Right lobe of liver (tissue), 6 donors: Measurements from ENCODE around the gene TNFSF12. TPM values are rescaled to one million over a fixed set of nuclear protein-coding genes. Genes with fewer than 3 reads are reported as not detected.

Experiments used
- ATAC-seq, 4 donors: fragments of 200-7000 bp; cut with Tn5 transposase; one replicate each; pipeline ENCODE4 v1.9.1; 2020; ENCODE audit warnings: mild to moderate bottlenecking in 4 of 4, moderate library complexity in 4 of 4
- DNase-seq, 3 donors: peaks; one replicate each; pipeline ENCODE4 v3.0.0-alpha.2; 2020
- H3K27ac ChIP-seq, 3 donors: fragments of 200-600 bp; one replicate each; pipeline ENCODE4 v1.8.0; 2022
- H3K27me3 ChIP-seq, 2 donors: fragments of 200-600 bp; one replicate each; pipeline ENCODE4 v1.8.0; 2022
- H3K36me3 ChIP-seq, 4 donors: fragments of 200-600 bp; sonication (generic) in 1 of 4; one replicate each; pipeline versions ENCODE4 v1.5.1 to v1.8.0; 2017 to 2022; ENCODE audit warnings: control low read depth in 1 of 4
- H3K4me1 ChIP-seq, 4 donors: fragments of 200-600 bp; sonication (generic) in 1 of 4; one replicate each; pipeline versions ENCODE4 v1.5.1 to v1.8.0; 2017 to 2022; ENCODE audit warnings: control low read depth in 1 of 4
- H3K4me3 ChIP-seq, 3 donors: fragments of 200-600 bp; one replicate each; pipeline ENCODE4 v1.8.0; 2022
- H3K9me3 ChIP-seq, 4 donors: fragments of 200-600 bp; sonication (generic) in 1 of 4; one replicate each; pipeline versions ENCODE4 v1.5.1 to v1.8.0; 2017 to 2022; ENCODE audit warnings: control low read depth in 1 of 4
- CTCF ChIP-seq, 4 donors: fragments of 200-600 bp in 3 of 4; fragments of 450-650 bp in 1 of 4; IDR thresholded peaks; one replicate each; pipeline versions ENCODE4 v1.5.1 to v1.8.0; 2016 to 2022; ENCODE audit warnings: antibody characterized with exemption in 4 of 4, mild to moderate bottlenecking in 2 of 4
- POLR2A ChIP-seq: fragments of 450-650 bp; IDR thresholded peaks from one replicate; pipeline ENCODE4 v1.6.1; 2017; ENCODE audit warnings: antibody characterized with exemption, mild to moderate bottlenecking
- WGBS: methylation state at CpG from one replicate; pipeline ENCODE4 v1.1.6; 2018; ENCODE audit warnings: low coverage, low lambda C conversion rate; ENCODE audit not compliant: insufficient coverage; ENCODE audit errors: missing lambda C conversion rate; 5-methylcytosine and 5-hydroxymethylcytosine counted together
- intact Hi-C, 2 donors: fragments of 100-400 bp; cut with DNase I; formaldehyde crosslinking; loops; one replicate each; pipeline versions ENCODE4 v1.11.2 to v1.14.1; 2022
- total RNA-seq, 6 experiments: library from RNA; depleted of rRNA in 2 of 6; stranded (reverse); fragments of >200 nt in 2 of 6; fragmentation: NEBNext Ultra II Directional in 3 of 6; extraction: Animal tissue kit (Norgen Biotek cat#: 25700) in 3 of 6; gene quantifications; one replicate each; pipeline versions ENCODE4 v1.1.0 to v1.2.4, GENCODE V29; 2016 to 2023
- donor health status: DM: no; HTN: yes; CAD: no.
- donor health status: DM: no; HTN: no; CAD: no.
- donor health status: DM: no; HTN: no; CAD: no.
- donor health status: DM: no; HTN: yes; CAD: no.
- donor health status: DM: no; HTN: yes; CAD: no.

TNFSF12 gene
- total RNA-seq, 6 experiments from 2014 or later, result 6.1 to 14.7 (median 11.4) TPM

- H3K36me3 ChIP-seq, result peaks cover 28 to 52% (median 39%) of the 10 kb centered on the region in 4 donors
- 73% methylated on average over 3 of the region's 14 CpGs for WGBS
- no peaks in the 10 kb centered on the region for H3K9me3 ChIP-seq
- intact Hi-C loops, result no loop called here
- H3K4me3 ChIP-seq, result no peak overlapping the region
- H3K27me3 ChIP-seq, result no peaks in the 10 kb centered on the region
- H3K4me1 ChIP-seq, result peaks cover 0 to 59% (median 21%) of the 10 kb centered on the region in 4 donors
- ATAC-seq (no peak), DNase-seq (no peak)
- no peak overlapping the region for H3K27ac ChIP-seq
- TF ChIP-seq POLR2A (no peak), CTCF (IDR thresholded peaks at IDR 0.05) (no peak)
These were observed 27.6 kb downstream of the TNFSF12 start for GRCh38 chr17:7576432-7576937.

DNA sequence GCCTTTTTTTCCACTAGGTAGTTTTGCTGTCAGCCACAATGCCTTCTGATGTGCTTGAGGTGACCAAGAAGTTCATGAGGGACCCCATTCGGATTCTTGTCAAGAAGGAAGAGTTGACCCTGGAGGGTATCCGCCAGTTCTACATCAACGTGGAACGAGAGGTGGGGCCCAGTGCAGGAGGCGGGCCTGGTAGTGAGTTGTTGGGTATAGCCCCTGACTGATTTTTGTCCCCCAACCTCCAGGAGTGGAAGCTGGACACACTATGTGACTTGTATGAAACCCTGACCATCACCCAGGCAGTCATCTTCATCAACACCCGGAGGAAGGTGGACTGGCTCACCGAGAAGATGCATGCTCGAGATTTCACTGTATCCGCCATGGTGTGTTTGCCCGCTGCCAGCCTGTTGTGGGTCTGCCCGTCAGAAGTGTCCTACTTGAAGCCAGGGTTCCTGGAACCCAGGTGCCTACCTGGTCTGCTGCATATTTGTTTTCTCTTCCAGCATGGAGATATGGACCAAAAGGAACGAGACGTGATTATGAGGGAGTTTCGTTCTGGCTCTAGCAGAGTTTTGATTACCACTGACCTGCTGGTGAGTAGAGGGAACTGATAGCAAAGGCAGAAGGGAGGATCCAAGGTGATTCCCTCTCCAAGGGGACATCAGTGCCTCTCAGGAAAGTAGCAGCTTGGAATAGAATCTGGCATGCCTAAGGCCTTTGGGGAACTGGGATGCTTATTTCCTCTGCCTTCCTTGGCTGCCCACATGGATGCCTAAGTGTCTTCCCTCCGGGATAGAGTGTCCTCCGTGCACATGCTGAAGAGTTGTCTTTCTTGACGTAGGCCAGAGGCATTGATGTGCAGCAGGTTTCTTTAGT is 28.7 kb downstream of the TNFSF12 start:
- ATAC-seq (no peak), DNase-seq (peak in 1 of 3 donors; percentile 22)
- no peak overlapping the region for H3K4me3 ChIP-seq
- H3K4me1 ChIP-seq, result peaks cover 0 to 58% (median 23%) of the 10 kb centered on the region in 4 donors
- H3K36me3 ChIP-seq, result peaks cover 28 to 52% (median 39%) of the 10 kb centered on the region in 4 donors
- H3K27me3 ChIP-seq, result no peaks in the 10 kb centered on the region
- peak overlapping the region in 1 of 3 donors; percentile 6 for H3K27ac ChIP-seq
- no peak for TF ChIP-seq POLR2A
- TF ChIP-seq CTCF (IDR thresholded peaks at IDR 0.05), result no peak
- no peaks in the 10 kb centered on the region for H3K9me3 ChIP-seq
- WGBS, result 87% methylated on average over 12 of the region's 17 CpGs
- intact Hi-C loops, result no loop called here

- peak within 1 kb of the TSS; percentile 19 to 45 (median 37) for H3K4me3 ChIP-seq
- H3K36me3 ChIP-seq, result peaks cover 28 to 48% (median 37%) of the 10 kb centered on the region in 4 donors
- TF ChIP-seq CTCF (IDR thresholded peaks at IDR 0.05) (no peak), POLR2A (peak; percentile 83)
- ATAC-seq (peak; percentile 51 to 65 (median 60)), DNase-seq (peak; percentile 77 to 83 (median 78))
- no peaks in the 10 kb centered on the region for H3K27me3 ChIP-seq
- no peaks in the 10 kb centered on the region for H3K9me3 ChIP-seq
- peaks cover 0 to 62% (median 26%) of the 10 kb centered on the region in 4 donors for H3K4me1 ChIP-seq
- 18% methylated on average over 4 of the region's 7 CpGs for WGBS
- peak within 1 kb of the TSS; percentile 72 to 94 (median 74) for H3K27ac ChIP-seq
- intact Hi-C loops, result no loop called here
These were observed 30.4 kb downstream of the TNFSF12 start, which contains the start of gene CD68 for GRCh38 chr17:7579001-7579833. Gene CD68 (plus strand): TSS chr17:7579638. CDS start chr17:7579678, 40 bp downstream.

DNA sequence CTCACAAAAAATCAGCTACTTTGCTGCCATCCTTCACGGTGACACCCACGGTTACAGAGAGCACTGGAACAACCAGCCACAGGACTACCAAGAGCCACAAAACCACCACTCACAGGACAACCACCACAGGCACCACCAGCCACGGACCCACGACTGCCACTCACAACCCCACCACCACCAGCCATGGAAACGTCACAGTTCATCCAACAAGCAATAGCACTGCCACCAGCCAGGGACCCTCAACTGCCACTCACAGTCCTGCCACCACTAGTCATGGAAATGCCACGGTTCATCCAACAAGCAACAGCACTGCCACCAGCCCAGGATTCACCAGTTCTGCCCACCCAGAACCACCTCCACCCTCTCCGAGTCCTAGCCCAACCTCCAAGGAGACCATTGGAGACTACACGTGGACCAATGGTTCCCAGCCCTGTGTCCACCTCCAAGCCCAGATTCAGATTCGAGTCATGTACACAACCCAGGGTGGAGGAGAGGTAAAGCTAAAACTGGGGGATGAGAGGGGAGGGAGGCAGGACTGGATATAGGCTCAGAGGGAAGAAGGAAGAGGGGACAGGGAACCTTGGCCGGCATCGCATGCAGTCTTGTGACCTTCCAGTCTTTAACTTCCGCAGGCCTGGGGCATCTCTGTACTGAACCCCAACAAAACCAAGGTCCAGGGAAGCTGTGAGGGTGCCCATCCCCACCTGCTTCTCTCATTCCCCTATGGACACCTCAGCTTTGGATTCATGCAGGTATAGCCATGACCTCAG is 31.2 kb downstream of the TNFSF12 start:
- TF ChIP-seq POLR2A (no peak), CTCF (IDR thresholded peaks at IDR 0.05) (no peak)
- intact Hi-C loops, result no loop called here
- 72% methylated on average over 5 of the region's 12 CpGs for WGBS
- H3K27ac ChIP-seq, result peak overlapping the region; percentile 72 to 94 (median 74)
- H3K36me3 ChIP-seq, result peaks cover 21 to 40% (median 33%) of the 10 kb centered on the region in 4 donors
- H3K4me3 ChIP-seq, result peak overlapping the region; percentile 19 to 45 (median 37)
- H3K9me3 ChIP-seq, result no peaks in the 10 kb centered on the region
- ATAC-seq (no peak), DNase-seq (no peak)
- no peaks in the 10 kb centered on the region for H3K27me3 ChIP-seq
- peaks cover 0 to 61% (median 24%) of the 10 kb centered on the region in 4 donors for H3K4me1 ChIP-seq
